ENCODE data around the gene RPS6KL1. TPM values are rescaled to one million over a fixed set of nuclear protein-coding genes. Genes with fewer than 3 reads are reported as not detected.
A peak's percentile ranks its signal among the peaks of the same experiment; 100 is the strongest.

Gene RPS6KL1
- total RNA-seq, 2 experiments from 2014 or later, result 4.5 to 4.6 TPM

DNA sequence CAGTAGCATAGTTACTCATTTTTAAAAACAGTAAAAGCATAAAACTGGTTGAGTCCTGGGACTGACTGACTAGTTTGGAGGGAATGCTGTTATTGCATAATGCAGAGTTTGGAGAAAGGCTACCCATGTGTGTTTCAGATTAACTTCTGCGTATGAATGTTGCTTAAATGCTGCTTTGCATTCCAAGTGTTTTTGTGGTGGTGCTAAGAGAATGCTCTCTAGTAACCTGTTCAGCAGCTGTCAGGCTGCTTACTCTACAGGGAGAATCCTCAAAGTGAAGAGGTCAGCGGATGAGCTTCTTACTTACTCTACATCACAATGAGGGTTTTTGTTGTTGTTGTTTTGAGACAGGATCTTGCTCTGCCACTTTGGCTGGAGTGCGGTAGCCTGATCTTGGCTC lies 37.1 kb downstream of the RPS6KL1 start:
- Mint-ChIP-seq H3K4me1 (peaks cover 64% of the 10 kb centered on the region), H3K36me3 (ENCODE audit: low read depth) (peaks cover 58% of the 10 kb centered on the region), H3K4me3 (no peak overlapping the region), H3K27ac (peak overlapping the region; percentile 20), H3K27me3 (no peaks in the 10 kb centered on the region), H3K9me3 (no peaks in the 10 kb centered on the region)
- DNase-seq, result no peak
- ChIA-PET CTCF (interaction anchor here (0.8 to 5.5 kb wide), 3 partner anchors 9 to 26 kb away, joined by 3 to 29 read pairs (median 4); no protein-coding TSS in a partner anchor), POLR2A (no interaction called here)

DNA sequence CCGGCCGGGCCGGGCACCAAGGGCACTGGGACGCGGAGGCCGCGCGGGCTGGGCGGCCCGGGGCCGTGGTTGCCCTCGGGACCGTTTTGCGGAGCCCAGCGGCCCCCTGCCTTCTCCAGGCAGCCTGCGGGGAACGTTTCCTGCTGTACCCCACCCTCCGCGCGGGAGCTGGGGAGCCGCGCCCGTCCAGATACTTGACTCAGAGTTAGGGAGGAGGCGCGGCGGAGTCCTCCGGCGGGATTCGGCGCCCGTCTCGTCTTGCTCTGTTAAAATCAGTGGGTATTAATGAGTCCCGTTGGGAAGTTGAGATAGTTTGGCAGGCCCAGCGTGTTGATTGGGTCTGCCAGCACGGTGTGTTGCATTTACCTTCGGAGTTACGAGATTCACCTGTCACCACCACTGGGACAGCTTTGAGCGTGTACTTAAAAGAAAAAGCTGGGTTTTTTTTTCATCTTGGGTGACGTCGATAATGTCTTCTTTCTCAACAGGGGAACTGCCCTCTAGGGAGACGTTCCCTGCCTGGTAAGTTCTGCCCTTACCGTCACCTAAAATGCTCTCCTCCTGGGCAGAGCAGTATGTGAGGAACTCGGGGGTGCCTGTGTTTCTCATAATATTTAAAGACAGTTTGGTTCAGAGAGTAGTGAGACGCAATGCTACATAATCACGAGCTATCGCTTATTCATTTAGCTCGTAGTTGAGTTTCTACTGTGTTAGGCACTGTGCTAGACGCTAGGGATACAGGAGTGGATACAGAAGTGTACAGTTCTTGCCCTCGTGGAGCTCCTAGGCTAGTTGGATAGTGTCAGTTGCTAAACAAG lies 40.7 kb downstream of the RPS6KL1 start:
- peaks cover 39% of the 10 kb centered on the region for H3K36me3 Mint-ChIP-seq (ENCODE audit: low read depth)
- ChIA-PET CTCF (interaction anchor here (0.6 to 5.5 kb wide), 10 partner anchors 9 to 29 kb away, joined by 3 to 29 read pairs (median 4); no protein-coding TSS in a partner anchor), POLR2A (no interaction called here)
- H3K27ac Mint-ChIP-seq, result peak overlapping the region; percentile 98
- H3K4me1 Mint-ChIP-seq, result peaks cover 57% of the 10 kb centered on the region
- H3K4me3 Mint-ChIP-seq, result peak overlapping the region; percentile 100
- no peaks in the 10 kb centered on the region for H3K27me3 Mint-ChIP-seq
- H3K9me3 Mint-ChIP-seq, result no peaks in the 10 kb centered on the region
- DNase-seq, result peak; percentile 57

DNA sequence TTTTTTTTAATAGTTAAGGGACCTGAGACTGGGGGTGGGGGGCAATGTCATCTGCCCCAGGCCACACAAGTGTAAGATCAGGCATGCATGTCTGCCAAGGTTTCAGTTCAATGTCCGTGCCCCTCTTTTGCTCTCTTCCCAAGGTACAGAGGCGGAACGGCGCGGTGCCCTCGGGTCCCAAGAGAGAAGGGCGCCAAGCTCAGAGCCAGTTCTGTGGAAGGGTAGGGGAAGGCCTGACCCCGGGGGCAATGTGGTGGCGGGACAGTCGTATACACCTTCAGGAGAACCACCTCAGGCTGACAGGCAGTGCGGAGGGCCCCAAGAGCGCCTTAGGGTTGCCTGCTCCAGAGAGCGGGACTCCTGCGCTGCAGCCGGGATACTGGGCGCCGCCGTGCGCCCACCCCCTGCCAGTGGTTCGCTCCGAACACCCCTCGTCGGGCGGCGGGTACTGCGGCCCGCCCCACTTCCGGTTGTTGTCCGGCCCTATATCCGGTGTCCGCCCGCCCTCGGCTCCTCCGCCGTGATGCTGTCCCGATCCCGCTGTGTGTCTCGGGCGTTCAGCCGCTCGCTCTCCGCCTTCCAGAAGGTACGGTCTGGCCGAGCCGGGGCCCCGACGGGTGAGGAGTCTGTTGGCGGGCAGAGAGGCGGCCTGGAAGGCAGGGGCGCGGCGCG lies 41.5 kb downstream of the RPS6KL1 start, which contains the start of gene DLST:
Gene DLST (plus strand): TSS at position 486 of the 672 bp plus-strand sequence. CDS start 38 bp downstream, at position 524.
- peaks cover 58% of the 10 kb centered on the region for H3K4me1 Mint-ChIP-seq
- no peaks in the 10 kb centered on the region for H3K27me3 Mint-ChIP-seq
- H3K36me3 Mint-ChIP-seq (ENCODE audit: low read depth), result peaks cover 38% of the 10 kb centered on the region
- peak within 1 kb of the TSS; percentile 98 for H3K27ac Mint-ChIP-seq
- H3K4me3 Mint-ChIP-seq, result peak within 1 kb of the TSS; percentile 100
- POLR2A ChIA-PET, result interaction anchor here (0.6 to 1.1 kb wide), 2 partner anchors 16 to 21 kb away, joined by 3 to 5 read pairs; no protein-coding TSS in a partner anchor
- CTCF ChIA-PET, result interaction anchor here (0.6 to 5.5 kb wide), 10 partner anchors 9 to 26 kb away, joined by 3 to 29 read pairs (median 4); no protein-coding TSS in a partner anchor
- no peaks in the 10 kb centered on the region for H3K9me3 Mint-ChIP-seq
- DNase-seq, result peak; percentile 85

DNA sequence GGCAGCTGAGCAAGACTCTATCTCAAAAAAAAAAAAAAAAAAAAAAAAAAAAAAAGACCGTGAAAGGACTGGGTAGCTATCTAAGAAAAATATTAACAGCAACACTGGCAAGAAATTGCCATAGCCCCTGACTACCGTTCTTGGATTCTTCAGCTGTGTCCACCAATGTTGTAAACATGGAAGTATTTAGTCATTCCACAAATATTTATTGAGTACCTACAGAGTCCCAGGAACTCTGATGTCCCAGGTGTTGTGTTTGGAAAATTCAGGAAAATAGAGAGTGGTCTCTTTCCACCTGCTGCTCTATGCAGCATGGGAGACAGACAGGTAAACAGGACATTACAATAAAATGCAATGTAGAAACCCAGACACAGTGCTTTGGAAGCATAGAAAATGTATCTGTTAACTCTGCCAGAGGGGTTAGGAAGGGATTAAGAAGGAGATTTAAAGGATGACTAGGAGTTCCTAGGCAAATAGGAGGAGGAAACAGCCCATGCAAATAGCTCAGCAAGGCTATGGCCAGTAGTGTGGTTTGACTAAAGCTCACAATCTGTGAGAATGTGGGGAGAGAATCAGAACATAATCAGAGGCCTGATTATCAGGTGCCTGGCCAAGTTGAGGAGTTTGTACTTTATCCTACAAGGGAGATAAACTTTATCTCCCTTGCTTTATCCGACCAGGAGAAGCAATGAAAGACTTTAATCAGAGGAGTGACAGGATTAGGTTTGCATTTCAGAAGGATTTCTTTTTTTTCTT lies 43.5 kb downstream of the RPS6KL1 start:
- Mint-ChIP-seq H3K27me3 (no peaks in the 10 kb centered on the region), H3K36me3 (ENCODE audit: low read depth) (peaks cover 20% of the 10 kb centered on the region), H3K4me1 (peaks cover 53% of the 10 kb centered on the region), H3K4me3 (peak overlapping the region; percentile 1), H3K27ac (peak overlapping the region; percentile 32), H3K9me3 (no peaks in the 10 kb centered on the region)
- ChIA-PET CTCF (interaction anchor here (0.6 to 3.0 kb wide), 10 partner anchors 8 to 299 kb away, joined by 3 to 13 read pairs (median 4); no protein-coding TSS in a partner anchor), POLR2A (no interaction called here)
- DNase-seq, result no peak

DNA sequence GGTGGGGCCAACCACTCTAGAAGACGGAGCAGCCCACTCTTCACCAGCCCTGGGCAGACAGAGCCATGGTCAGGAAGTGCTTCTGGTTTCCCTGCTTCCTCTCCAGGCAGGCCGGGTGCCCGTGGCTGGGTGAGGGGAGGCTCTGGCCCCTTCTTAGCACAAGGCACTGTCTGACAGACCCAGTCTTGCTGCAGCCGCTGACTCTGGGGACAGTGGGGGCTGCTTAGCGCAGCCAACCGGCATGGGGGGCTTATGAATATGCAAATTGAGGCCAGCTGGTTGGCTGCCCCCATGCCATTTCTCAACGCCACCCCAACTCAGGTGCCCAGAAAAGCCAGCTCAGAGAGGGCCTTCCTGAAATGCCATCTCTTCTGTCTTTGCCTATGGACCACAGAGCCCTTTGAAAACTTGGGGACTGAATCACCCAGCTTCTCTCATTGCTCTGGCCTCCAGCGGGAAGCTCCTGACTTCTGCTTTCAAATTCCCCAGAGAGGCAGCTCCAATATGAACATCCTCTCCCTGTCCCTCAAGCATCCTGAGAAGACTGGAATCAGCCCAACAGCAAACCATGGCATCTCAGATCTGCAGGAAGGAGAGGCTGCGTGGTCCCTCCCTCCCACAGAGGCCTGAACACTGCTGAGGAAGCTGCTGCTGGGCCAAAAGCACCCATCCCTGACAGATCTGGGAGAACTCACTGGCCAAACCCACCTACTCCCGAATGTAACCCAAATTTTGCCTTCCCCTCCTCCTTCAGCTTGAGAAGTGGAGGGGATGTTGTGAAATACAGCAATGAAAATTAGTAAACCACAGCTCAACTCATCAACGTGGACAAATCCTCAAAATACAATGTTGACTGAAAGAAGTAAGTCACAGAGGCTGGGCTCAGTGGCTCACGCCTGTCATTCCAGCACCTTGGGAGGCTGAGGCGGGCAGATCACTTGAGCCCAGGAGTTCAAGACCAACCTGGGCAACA lies 46.8 kb downstream of the RPS6KL1 start, which contains the start of gene PROX2:
Gene PROX2 (minus strand): TSS at position 205 of the 973 bp plus-strand sequence. CDS start 12,311 bp downstream, outside the sequence.
- POLR2A ChIA-PET, result no interaction called here
- Mint-ChIP-seq H3K9me3 (no peaks in the 10 kb centered on the region), H3K36me3 (ENCODE audit: low read depth) (no peaks in the 10 kb centered on the region), H3K27me3 (no peaks in the 10 kb centered on the region), H3K27ac (peak within 1 kb of the TSS; percentile 68), H3K4me1 (peaks cover 32% of the 10 kb centered on the region), H3K4me3 (no peak within 1 kb of the TSS)
- DNase-seq, result peak; percentile 19
- CTCF ChIA-PET, result interaction anchor here (0.5 to 7.7 kb wide), 5 partner anchors 15 to 343 kb away, joined by 3 to 66 read pairs (median 3); no protein-coding TSS in a partner anchor

DNA sequence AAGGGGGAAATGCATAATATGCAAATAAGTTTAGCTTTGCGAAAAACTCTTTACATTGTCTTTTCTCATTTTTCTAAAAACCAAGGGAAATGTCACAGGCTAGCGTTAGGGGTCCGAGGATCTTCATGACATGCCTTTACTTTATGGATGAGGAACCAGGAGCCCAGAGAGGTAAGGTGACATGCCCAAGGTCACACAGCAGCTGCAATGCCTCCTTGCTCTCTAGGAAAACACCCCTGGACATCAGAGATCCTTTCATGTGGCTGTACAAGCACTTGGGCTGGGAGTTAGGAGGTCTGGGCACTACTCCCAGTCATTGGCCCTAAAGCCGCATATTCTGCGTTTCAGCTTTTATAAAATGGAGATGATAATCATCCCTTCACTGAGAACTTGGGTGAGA lies 47.9 kb downstream of the RPS6KL1 start:
- Mint-ChIP-seq H3K27me3 (no peaks in the 10 kb centered on the region), H3K4me1 (peaks cover 23% of the 10 kb centered on the region), H3K27ac (no peak overlapping the region), H3K4me3 (no peak overlapping the region), H3K36me3 (ENCODE audit: low read depth) (no peaks in the 10 kb centered on the region), H3K9me3 (no peaks in the 10 kb centered on the region)
- no peak for DNase-seq
- ChIA-PET CTCF (interaction anchor here (1.2 to 7.7 kb wide), 3 partner anchors 14 to 59 kb away, joined by 3 to 66 read pairs (median 3); no protein-coding TSS in a partner anchor), POLR2A (interaction anchor here (0.6 kb wide), 1 partner anchor 67 kb away, joined by 4 read pairs; no protein-coding TSS in a partner anchor)

DNA sequence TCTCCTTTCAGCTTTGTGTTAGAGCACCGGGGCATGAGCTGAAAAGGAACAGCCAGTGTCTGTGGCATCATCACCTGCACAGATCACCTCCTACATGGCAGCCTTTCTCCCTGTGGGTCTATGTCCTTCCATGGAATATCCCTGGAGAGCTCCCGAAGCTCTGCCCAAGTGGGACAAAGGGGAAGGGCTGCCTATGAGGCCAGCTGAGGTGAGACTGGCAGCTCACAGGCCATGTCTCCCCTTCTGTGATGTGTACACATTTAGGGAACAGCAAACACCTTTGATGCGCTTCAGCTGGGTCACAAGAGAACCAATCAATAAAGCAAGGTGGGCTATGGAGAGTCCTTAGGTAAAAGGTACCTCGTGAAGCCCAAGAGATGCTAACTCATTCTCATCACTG lies 51.2 kb downstream of the RPS6KL1 start:
- ChIA-PET CTCF (interaction anchor here (0.6 to 7.7 kb wide), 7 partner anchors 8 to 134 kb away, joined by 3 to 66 read pairs (median 3); no protein-coding TSS in a partner anchor), POLR2A (no interaction called here)
- Mint-ChIP-seq H3K4me3 (no peak overlapping the region), H3K27me3 (no peaks in the 10 kb centered on the region), H3K9me3 (no peaks in the 10 kb centered on the region), H3K4me1 (peaks cover 33% of the 10 kb centered on the region), H3K27ac (no peak overlapping the region), H3K36me3 (ENCODE audit: low read depth) (no peaks in the 10 kb centered on the region)
- DNase-seq, result no peak

DNA sequence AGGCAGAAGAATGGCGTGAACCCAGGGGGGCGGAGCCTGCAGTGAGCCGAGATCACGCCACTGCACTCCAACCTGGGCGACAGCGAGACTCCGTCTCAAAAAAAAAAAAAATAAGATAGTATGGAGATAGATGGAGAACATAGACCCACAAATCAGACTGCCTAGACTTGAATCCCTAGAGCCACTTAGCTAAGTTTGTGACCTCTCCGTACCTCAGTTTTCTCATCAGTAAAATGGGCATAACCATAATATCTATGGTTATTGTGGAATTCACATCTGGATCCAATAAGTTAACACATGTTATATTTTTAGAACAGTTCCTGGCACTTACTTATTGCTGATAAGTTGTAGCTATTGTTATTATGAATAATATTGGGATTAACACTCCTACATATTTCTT lies 54.3 kb downstream of the RPS6KL1 start:
- Mint-ChIP-seq H3K27ac (no peak overlapping the region), H3K4me1 (peaks cover 24% of the 10 kb centered on the region), H3K27me3 (no peaks in the 10 kb centered on the region), H3K36me3 (ENCODE audit: low read depth) (no peaks in the 10 kb centered on the region), H3K9me3 (no peaks in the 10 kb centered on the region), H3K4me3 (no peak overlapping the region)
- DNase-seq, result no peak
- CTCF ChIA-PET, result interaction anchor here (0.6 to 1.5 kb wide), 9 partner anchors 8 to 438 kb away, joined by 3 to 5 read pairs (median 4); no protein-coding TSS in a partner anchor
- POLR2A ChIA-PET, result no interaction called here

DNA sequence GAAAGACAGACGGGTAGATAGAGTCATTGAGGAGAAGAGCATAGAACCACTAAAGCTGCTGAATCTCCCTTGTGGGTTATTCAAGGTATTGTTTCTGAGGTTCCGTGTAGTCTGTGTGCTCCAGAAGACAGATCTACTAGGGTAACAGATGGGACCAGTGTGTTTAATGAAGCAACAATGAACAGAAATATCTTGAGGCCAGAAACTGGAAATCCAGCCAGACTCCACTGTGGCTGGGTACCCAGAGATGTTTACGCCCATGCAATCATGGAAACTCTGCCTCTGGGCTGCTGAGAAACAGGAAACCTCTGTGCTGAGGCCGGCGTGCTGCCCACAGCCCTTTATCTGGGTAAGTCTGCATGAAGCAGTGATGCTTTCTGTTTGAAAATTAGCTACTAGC lies 55.4 kb downstream of the RPS6KL1 start:
- Mint-ChIP-seq H3K27ac (peak overlapping the region; percentile 66), H3K4me3 (no peak overlapping the region), H3K4me1 (peaks cover 24% of the 10 kb centered on the region), H3K9me3 (no peaks in the 10 kb centered on the region), H3K27me3 (no peaks in the 10 kb centered on the region), H3K36me3 (ENCODE audit: low read depth) (no peaks in the 10 kb centered on the region)
- ChIA-PET POLR2A (no interaction called here), CTCF (interaction anchor here (0.6 to 1.5 kb wide), 5 partner anchors 11 to 255 kb away, joined by 3 to 10 read pairs (median 5); no protein-coding TSS in a partner anchor)
- peak; percentile 72 for DNase-seq

DNA sequence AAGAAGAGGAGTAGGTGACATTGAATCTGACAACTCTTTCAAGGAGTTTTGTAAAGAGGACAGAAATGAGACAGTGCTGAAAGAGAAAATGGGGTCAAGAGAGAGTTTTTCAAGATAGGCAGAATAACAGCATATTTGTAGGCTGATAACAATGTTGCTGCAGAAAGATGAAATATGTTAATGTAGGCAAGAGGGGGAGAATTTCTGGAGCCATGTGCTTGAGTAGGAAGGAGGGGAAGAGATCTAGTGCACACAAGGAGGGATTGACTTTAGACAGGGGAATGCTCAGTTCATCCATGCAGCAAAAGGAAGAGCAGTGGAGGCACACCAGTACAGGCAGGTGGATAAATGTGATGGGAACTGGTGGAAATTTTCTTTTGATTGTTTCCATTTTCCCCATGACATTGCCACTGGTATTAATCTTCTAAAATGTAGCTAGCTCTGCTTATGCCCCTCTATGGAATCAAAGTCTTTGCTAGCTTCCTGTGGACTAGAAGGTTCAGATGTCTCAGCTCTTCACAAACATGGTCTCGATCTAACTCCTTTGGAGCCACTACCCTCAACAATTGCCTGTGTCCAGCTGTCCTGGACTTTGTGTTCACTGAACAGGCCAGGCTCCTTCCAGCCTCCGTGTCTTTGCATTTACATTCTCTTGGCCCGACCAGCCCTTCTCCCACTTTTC lies 56.2 kb downstream of the RPS6KL1 start:
- Mint-ChIP-seq H3K36me3 (ENCODE audit: low read depth) (no peaks in the 10 kb centered on the region), H3K9me3 (no peaks in the 10 kb centered on the region), H3K27me3 (no peaks in the 10 kb centered on the region), H3K27ac (peak overlapping the region; percentile 66), H3K4me1 (peaks cover 24% of the 10 kb centered on the region), H3K4me3 (no peak overlapping the region)
- POLR2A ChIA-PET, result no interaction called here
- DNase-seq, result no peak
- CTCF ChIA-PET, result interaction anchor here (0.6 to 1.5 kb wide), 4 partner anchors 11 to 254 kb away, joined by 3 to 10 read pairs (median 3); partner anchors contain the start of gene DLST

DNA sequence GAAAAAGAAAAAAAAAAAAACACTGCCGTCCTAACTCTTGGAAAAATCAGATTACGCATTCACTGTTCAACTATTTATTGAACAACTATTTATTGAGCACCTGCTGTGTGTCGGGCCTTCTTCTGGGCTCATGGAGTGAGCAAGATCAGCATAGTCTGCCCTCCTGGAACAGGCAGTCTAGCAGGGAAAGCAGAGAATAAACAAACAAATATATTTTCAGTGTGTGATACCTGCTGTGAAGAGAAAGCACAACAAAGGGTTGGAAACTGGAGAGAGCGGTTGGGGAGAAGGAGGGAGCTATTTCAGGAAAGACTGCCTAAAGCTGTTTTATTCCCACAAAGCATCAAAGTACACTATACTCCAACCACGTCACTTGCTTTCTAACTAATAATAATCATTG lies 57.9 kb downstream of the RPS6KL1 start:
- Mint-ChIP-seq H3K4me1 (peaks cover 28% of the 10 kb centered on the region), H3K36me3 (ENCODE audit: low read depth) (no peaks in the 10 kb centered on the region), H3K27me3 (no peaks in the 10 kb centered on the region), H3K4me3 (no peak overlapping the region), H3K27ac (no peak overlapping the region), H3K9me3 (no peaks in the 10 kb centered on the region)
- ChIA-PET POLR2A (no interaction called here), CTCF (no interaction called here)
- DNase-seq, result no peak

Data from activated CD4-positive, alpha-beta T cell treated with anti-CD3 and anti-CD28 coated beads, Interleukin-2, amount 10 ng/mL, durations not matched to agents 7 days and 5 days (primary cell).